HepG2 (cell line): ENCODE results near the gene ATP2B2. TPM values are rescaled to one million over a fixed set of nuclear protein-coding genes. Genes with fewer than 3 reads are reported as not detected.

ENCODE experiments used
- ATAC-seq: fragments of 200-7000 bp; cut with Tn5 transposase; 3 replicates; pipeline ENCODE4 v1.9.1; 2020; ENCODE audit warnings: mild to moderate bottlenecking, moderate library complexity
- BruUV-seq: library from RNA; stranded (reverse); fragments of 400-500 nt; replicated peaks from 2 replicates; lab custom pipeline; 2021; lab: Mats Ljungman, UMichigan
- CTCF ChIA-PET: fragments of 300-600 bp; formaldehyde crosslinking; extraction: SDS; loops from one replicate; lab custom pipeline; 2021; ENCODE audit warnings: low total read pairs, inconsistent platforms, low intra/inter-chr PET ratio; lab: Yijun Ruan, JAX
- POLR2A ChIA-PET: fragments of 350-600 bp; sonication (Branson Sonifier 250); formaldehyde crosslinking; loops from one replicate; lab custom pipeline; 2020; ENCODE audit warnings: antibody characterized with exemption, inconsistent platforms; lab: Yijun Ruan, JAX
- DNase-seq: peaks from one replicate; pipeline ENCODE4 v3.0.0-alpha.2; 2015; ENCODE audit warnings: low spot score
- FAIRE-seq: peaks from 3 replicates; lab custom pipeline; 2011; peaks lifted over from hg19 to GRCh38; lab: Jason Lieb, UNC
- H2AFZ ChIP-seq: one replicate; pipeline ENCODE4 v1.6.1; 2011; ENCODE audit warnings: low read length, inconsistent platforms
- H3K27ac ChIP-seq: fragments of 300-600 bp; 3 replicates; pipeline ENCODE4 v1.8.0; 2011; ENCODE audit warnings: mixed run types, mild to moderate bottlenecking, mixed read lengths, low read length, inconsistent platforms; ENCODE audit not compliant: insufficient read depth; ENCODE audit errors: extremely low read length
- H3K27me3 ChIP-seq, 2 experiments: fragments of 200-600 bp in 1 of 2; 2 replicates in 1 of 2; 3 replicates in 1 of 2; pipeline versions ENCODE4 v1.6.0 to v1.8.0; 2011; ENCODE audit warnings: low read length in 2 of 2, mild to moderate bottlenecking in 2 of 2, moderate library complexity in 2 of 2, inconsistent platforms in 1 of 2; ENCODE audit not compliant: insufficient read depth in 2 of 2, control insufficient read depth in 1 of 2
- H3K36me3 ChIP-seq, 2 experiments: fragments of 200-600 bp in 1 of 2; replicated peaks in 1 of 2; 2 replicates in 1 of 2; 3 replicates in 1 of 2; pipeline versions ENCODE4 v1.5.1 to v1.8.0; 2011; ENCODE audit warnings: low read length in 2 of 2, inconsistent platforms in 1 of 2; ENCODE audit not compliant: insufficient read depth in 2 of 2, control insufficient read depth in 1 of 2
- H3K4me1 ChIP-seq: 2 replicates; pipeline ENCODE4 v1.5.1; 2012; ENCODE audit warnings: low read length, inconsistent platforms; ENCODE audit not compliant: insufficient read depth
- H3K4me2 ChIP-seq: 2 replicates; pipeline ENCODE4 v1.6.0; 2011; ENCODE audit warnings: low read depth, low read length, inconsistent platforms
- H3K4me3 ChIP-seq, 3 experiments: fragments of 200-600 bp in 1 of 3; sonication (generic), shearing (Covaris generic) in 1 of 3; replicated peaks in 1 of 3; 2 replicates each; pipeline ENCODE4 v1.5.1; 2011 to 2016; ENCODE audit warnings: low read length in 3 of 3, inconsistent platforms in 2 of 3, low read depth in 2 of 3, mild to moderate bottlenecking in 2 of 3, control low read depth in 1 of 3, mixed read lengths in 1 of 3; ENCODE audit not compliant: insufficient read depth in 1 of 3
- H3K79me2 ChIP-seq: one replicate; pipeline ENCODE4 v1.6.1; 2011; ENCODE audit warnings: low read length, inconsistent platforms; ENCODE audit not compliant: insufficient read depth
- H3K9ac ChIP-seq: 2 replicates; pipeline ENCODE4 v1.6.0; 2011; ENCODE audit warnings: mild to moderate bottlenecking, low read depth, low read length, inconsistent platforms; ENCODE audit not compliant: insufficient read depth
- H3K9me3 ChIP-seq: 2 replicates; pipeline ENCODE4 v1.5.1; 2012; ENCODE audit warnings: mild to moderate bottlenecking, low read length
- H4K20me1 ChIP-seq: 2 replicates; pipeline ENCODE4 v1.6.0; 2011; ENCODE audit warnings: inconsistent platforms, mild to moderate bottlenecking, low read length, moderate library complexity; ENCODE audit not compliant: insufficient read depth
- AGO1 ChIP-seq: fragments of 200-400 bp; formaldehyde crosslinking; IDR thresholded peaks from 2 replicates; pipeline ENCODE4 v1.6.1; 2017; ENCODE audit warnings: mild to moderate bottlenecking, low read depth, low read length, moderate library complexity; ENCODE audit not compliant: poor library complexity, severe bottlenecking
- CTCF ChIP-seq: sonication (generic); formaldehyde crosslinking; IDR thresholded peaks from 2 replicates; pipeline ENCODE4 v1.5.0; 2020; ENCODE audit warnings: mild to moderate bottlenecking, missing genetic modification reagents, moderate library complexity
- ETV6 ChIP-seq: sonication (generic); formaldehyde crosslinking; conservative IDR thresholded peaks from 2 replicates; pipeline ENCODE4 v1.4.0; 2020; ENCODE audit warnings: missing genetic modification reagents
- HOXA7 ChIP-seq: sonication (generic); formaldehyde crosslinking; IDR thresholded peaks from 2 replicates; pipeline ENCODE4 v1.8.1; 2022; ENCODE audit warnings: mild to moderate bottlenecking, missing genetic modification reagents, moderate library complexity
- MZF1 ChIP-seq: sonication (generic); formaldehyde crosslinking; IDR thresholded peaks from 2 replicates; pipeline ENCODE4 v1.8.1; 2023; ENCODE audit warnings: mild to moderate bottlenecking, missing genetic modification reagents, borderline replicate concordance
- PATZ1 ChIP-seq: sonication (generic); formaldehyde crosslinking; IDR thresholded peaks from 2 replicates; pipeline ENCODE4 v1.4.0; 2020; ENCODE audit warnings: missing genetic modification reagents
- PHF5A ChIP-seq: IDR thresholded peaks from one replicate; pipeline ENCODE4 v1.6.1; 2018; ENCODE audit warnings: low read depth, missing genetic modification reagents; ENCODE audit not compliant: unreplicated experiment
- SMC3 ChIP-seq: IDR thresholded peaks from 2 replicates; pipeline ENCODE4 v1.6.1; 2011; ENCODE audit warnings: low read length, improper control_type of control experiment
- STAG1 ChIP-seq: sonication (generic); formaldehyde crosslinking; IDR thresholded peaks from 2 replicates; pipeline ENCODE4 v1.4.0; 2020; ENCODE audit warnings: missing genetic modification reagents
- XRCC5 ChIP-seq: fragments of 200-400 bp; formaldehyde crosslinking; optimal IDR thresholded peaks from 2 replicates; pipeline ENCODE3; 2017; ENCODE audit warnings: mild to moderate bottlenecking, low read length
- ZBTB38 ChIP-seq: sonication (generic); formaldehyde crosslinking; IDR thresholded peaks from 2 replicates; pipeline ENCODE4 v1.5.1; 2020; ENCODE audit warnings: mild to moderate bottlenecking, missing genetic modification reagents
- ZNF20 ChIP-seq: sonication (generic); formaldehyde crosslinking; IDR thresholded peaks from 2 replicates; pipeline ENCODE4 v1.4.0; 2020; ENCODE audit warnings: mild to moderate bottlenecking, moderate library complexity, missing genetic modification reagents
- ZNF687 ChIP-seq: sonication (generic); formaldehyde crosslinking; IDR thresholded peaks from 2 replicates; pipeline ENCODE4 v1.5.1; 2020; ENCODE audit warnings: mild to moderate bottlenecking, missing genetic modification reagents, moderate library complexity
- ZNF879 ChIP-seq: sonication (generic); formaldehyde crosslinking; IDR thresholded peaks from 2 replicates; pipeline ENCODE4 v1.8.1; 2023; ENCODE audit warnings: missing genetic modification reagents
- ZZZ3 ChIP-seq: sonication (generic); formaldehyde crosslinking; IDR thresholded peaks from 2 replicates; pipeline ENCODE4 v1.4.0; 2020; ENCODE audit warnings: missing genetic modification reagents, mild to moderate bottlenecking, borderline replicate concordance
- WGBS: methylation state at CpG from one replicate; pipeline ENCODE4 v1.1.6; 2017; ENCODE audit warnings: low lambda C conversion rate; 5-methylcytosine and 5-hydroxymethylcytosine counted together
- in situ Hi-C: cut with HindIII; loops from 2 replicates; pipeline ENCODE4 v1.10.0; 2017; ENCODE audit warnings: low pct_unique_long_range_greater_than_20kb; ENCODE audit not compliant: extremely low pct_ligation_motif_present
- intact Hi-C: fragments of 100-400 bp; cut with micrococcal nuclease; formaldehyde crosslinking; loops from one replicate; pipeline ENCODE4 v1.10.0; 2022; ENCODE audit not compliant: unreplicated experiment
- polyA plus RNA-seq, 8 experiments: library from polyadenylated mRNA; depleted of rRNA in 3 of 8; stranded (reverse) in 7 of 8; unstranded in 1 of 8; fragments of >200 nt; fragmentation: Illumina TruSeq in 4 of 8; extraction: Trizol in 4 of 8; gene quantifications; 2 replicates each; pipeline versions ENCODE4 v1.2.1 to v1.2.3, GENCODE V29; 2011 to 2016; ENCODE audit warnings: low read depth in 4 of 8, missing spikeins in 1 of 8, mixed read lengths in 1 of 8; ENCODE audit not compliant: insufficient read depth in 1 of 8
- total RNA-seq, 5 experiments: library from RNA; depleted of rRNA; stranded (reverse); fragments of >200 nt; fragmentation: Illumina TruSeq; extraction: Trizol; gene quantifications; 2 replicates each; pipeline ENCODE4 v1.2.3, GENCODE V29; 2016; ENCODE audit warnings: low read depth in 1 of 5

ATP2B2 gene
- total and polyA plus RNA-seq, 2 of the 13 experiments (the other 11 are each of a cell fraction or from before 2014, with no cell fraction given) = 1.5 to 2.3 TPM

- H2AFZ ChIP-seq = no peak overlapping the region
- in situ Hi-C loops = no loop called here
- no TSS peak for BruUV-seq
- H3K27ac ChIP-seq = no peak overlapping the region
- intact Hi-C loops = loop anchor here (5.0 kb wide), 1 partner anchor 393 kb away; no protein-coding TSS in a partner anchor
- DNase-seq (no peak), FAIRE-seq (peak; percentile 53), ATAC-seq (peak; percentile 37)
- peaks cover 8% of the 10 kb centered on the region for H3K4me1 ChIP-seq
- no peaks in the 10 kb centered on the region for H3K79me2 ChIP-seq
- POLR2A ChIA-PET = no interaction called here
- H3K9ac ChIP-seq = no peak overlapping the region
- H3K36me3 ChIP-seq = no peaks in the 10 kb centered on the region
- no peaks in the 10 kb centered on the region for H4K20me1 ChIP-seq
- H3K27me3 ChIP-seq = peaks cover 4 to 22% of the 10 kb centered on the region in 2 experiments; a peak in 4 of 5 replicates
- no peaks in the 10 kb centered on the region for H3K9me3 ChIP-seq
- CTCF ChIA-PET = interaction anchor here (2.4 kb wide), 1 partner anchor 395 kb away, joined by 16 read pairs; no protein-coding TSS in a partner anchor
- H3K4me3 ChIP-seq = no peak overlapping the region
- H3K4me2 ChIP-seq = no peak overlapping the region
- 22% methylated on average over 5 of the region's 9 CpGs for WGBS
- TF ChIP-seq XRCC5 (peak; percentile 74), HOXA7 (CRISPR knock-in tag) (no peak), SMC3 (peak; percentile 64; the same call in 1 of the 2 replicates), ZNF879 (CRISPR knock-in tag) (no peak), ZNF687 (CRISPR knock-in tag) (0 out of 2 replicates have a peak, but pooled peaks have one; percentile 23), ZNF20 (CRISPR knock-in tag) (no peak), ZBTB38 (CRISPR knock-in tag) (no peak), PHF5A (CRISPR knock-in tag) (no peak), ZZZ3 (no peak), STAG1 (peak; percentile 81), CTCF (CRISPR knock-in tag) (peak; percentile 85), ETV6 (CRISPR knock-in tag) (no peak), AGO1 (no peak), MZF1 (no peak), PATZ1 (CRISPR knock-in tag) (0 out of 2 replicates have a peak, but pooled peaks have one; percentile 16)
These were observed 161.0 kb downstream of the ATP2B2 start for GRCh38 chr3:10344147-10344943.
